PC-3 (cell line): ENCODE data around the gene KAZN.

ENCODE experiments used
- CTCF ChIP-seq: fragments of 300-600 bp; sonication (generic); conservative IDR thresholded peaks from 2 replicates; pipeline ENCODE4 v1.5.1; 2017; ENCODE audit warnings: antibody characterized with exemption, low read depth, mild to moderate bottlenecking, low read length
- EZH2 ChIP-seq: fragments of 300-600 bp; sonication (generic); IDR thresholded peaks from one replicate; pipeline ENCODE4 v1.6.1; 2017; ENCODE audit warnings: antibody characterized with exemption, mild to moderate bottlenecking, low read length; ENCODE audit not compliant: unreplicated experiment

GRCh38 chr1:14678011-14678638 is 79.6 kb downstream of the KAZN start:
- TF ChIP-seq CTCF (no peak), EZH2 (no peak)
